22Rv1 (cell line): ENCODE measurements around the gene GLT8D2.

ENCODE experiments used
- H3K27ac ChIP-seq: fragments of 450-650 bp; 2 replicates; pipeline ENCODE4 v1.5.1; 2017
- CTCF ChIP-seq: fragments of 450-650 bp; IDR thresholded peaks from 2 replicates; pipeline ENCODE4 v1.5.1; 2017; ENCODE audit warnings: mild to moderate bottlenecking
- ZFX ChIP-seq: fragments of 450-650 bp; IDR thresholded peaks from 2 replicates; pipeline ENCODE4 v1.6.1; 2017; ENCODE audit warnings: antibody characterized with exemption, borderline replicate concordance

The GLT8D2 gene

GRCh38 chr12:103957865-103958388, 92.1 kb downstream of the GLT8D2 start:
- TF ChIP-seq CTCF, result no peak
- no peak for TF ChIP-seq ZFX
- H3K27ac ChIP-seq, result peak overlapping the region; percentile 96

GRCh38 chr12:103956509-103957027, 93.4 kb downstream of the GLT8D2 start:
- peak overlapping the region; percentile 96 for H3K27ac ChIP-seq
- TF ChIP-seq ZFX (no peak), CTCF (no peak)

- TF ChIP-seq CTCF, result no peak
- no peak for TF ChIP-seq ZFX
- peak overlapping the region; percentile 96 for H3K27ac ChIP-seq
These were observed 94.0 kb downstream of the GLT8D2 start for GRCh38 chr12:103955811-103956508.

GRCh38 chr12:103952497-103952896, 97.5 kb downstream of the GLT8D2 start:
- no peak overlapping the region for H3K27ac ChIP-seq
- no peak for TF ChIP-seq ZFX
- TF ChIP-seq CTCF, result no peak

GRCh38 chr12:103948746-103949406, 101.1 kb downstream of the GLT8D2 start:
- peak overlapping the region; percentile 1; the same call in 1 of the 2 replicates for H3K27ac ChIP-seq
- no peak for TF ChIP-seq CTCF

- peak overlapping the region; percentile 1 for H3K27ac ChIP-seq
- TF ChIP-seq ZFX (no peak), CTCF (no peak)
These were observed 102.0 kb downstream of the GLT8D2 start for GRCh38 chr12:103947871-103948555.
